Stomach (tissue), 4 donors: Measurements from ENCODE around the gene EFNA4.

Experiments used
- CTCF ChIP-seq, 7 experiments: fragments of 450-650 bp in 4 of 7; fragments of 200-600 bp in 3 of 7; sonication (generic) in 3 of 7; IDR thresholded peaks; one replicate each; pipeline ENCODE4 v1.5.1; 2016 to 2019; ENCODE audit warnings: antibody characterized with exemption in 7 of 7, control low read depth in 2 of 7, mild to moderate bottlenecking in 1 of 7
- POLR2A ChIP-seq, 4 donors: fragments of 450-650 bp; IDR thresholded peaks; one replicate each; pipeline ENCODE4 v1.6.1; 2016; ENCODE audit warnings: antibody characterized with exemption in 4 of 4, control low read depth in 2 of 4, mild to moderate bottlenecking in 1 of 4, moderate library complexity in 1 of 4
- POLR2AphosphoS5 ChIP-seq, 3 donors: sonication (generic); formaldehyde crosslinking; IDR thresholded peaks; one replicate each; pipeline ENCODE4 v1.6.1; 2016; ENCODE audit warnings: antibody characterized with exemption in 3 of 3

- no peak for TF ChIP-seq CTCF (IDR thresholded peaks at IDR 0.05)
- TF ChIP-seq POLR2AphosphoS5 (IDR thresholded peaks at IDR 0.05), result no peak
- TF ChIP-seq POLR2A (IDR thresholded peaks at IDR 0.05), result no peak
Measured at GRCh38 chr1:155064111-155064831, 731 bp downstream of the EFNA4 start.
